ENCODE results near the gene CD160.
"Not testable (repeated sequence)": the region's sequence is repeated elsewhere in the genome, so short reads cannot be mapped to it uniquely, and the experiment has no call there.

The CD160 gene

DNA sequence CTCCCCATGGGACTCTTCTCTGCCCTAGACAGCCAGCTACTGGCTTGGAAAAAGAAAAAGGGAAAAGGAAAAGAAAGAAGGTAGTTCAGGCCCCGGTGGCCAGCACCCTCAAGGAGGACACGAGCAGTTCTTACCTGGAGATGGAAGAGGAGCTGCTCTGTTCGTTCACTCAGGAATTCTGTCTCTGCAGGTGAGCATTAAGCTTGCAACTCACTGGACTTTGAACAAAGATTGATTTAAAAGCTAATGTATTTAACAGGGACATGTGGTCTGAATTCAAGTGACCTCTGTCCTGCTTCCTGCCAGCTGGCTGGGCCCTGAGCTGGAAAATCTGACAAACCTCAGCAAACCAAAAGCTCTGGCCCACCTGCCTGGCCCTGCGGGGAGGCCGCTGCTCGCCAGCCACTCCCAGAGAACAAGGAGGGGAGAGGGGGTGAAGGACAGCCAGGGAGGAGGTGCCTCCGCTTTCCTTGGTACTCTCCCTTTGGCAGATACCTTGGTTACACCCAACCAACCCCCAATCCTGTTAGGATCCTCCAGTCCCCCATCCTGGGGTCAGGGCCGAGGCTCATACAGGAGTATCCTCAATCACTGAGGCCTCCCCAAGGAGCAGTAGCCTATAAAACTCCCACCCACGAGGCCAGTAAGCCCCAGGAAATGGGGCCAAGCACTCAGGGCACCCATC lies 12.0 kb upstream of the CD160 start, which contains the start of gene PDZK1:
Gene PDZK1, minus strand, starts transcription at position 186 of the 685 bp plus-strand sequence. CDS start 19,347 bp downstream, outside the sequence.
- intact Hi-C loops (cut with DNase I) = no loop called here
- no peak for DNase-seq

DNA sequence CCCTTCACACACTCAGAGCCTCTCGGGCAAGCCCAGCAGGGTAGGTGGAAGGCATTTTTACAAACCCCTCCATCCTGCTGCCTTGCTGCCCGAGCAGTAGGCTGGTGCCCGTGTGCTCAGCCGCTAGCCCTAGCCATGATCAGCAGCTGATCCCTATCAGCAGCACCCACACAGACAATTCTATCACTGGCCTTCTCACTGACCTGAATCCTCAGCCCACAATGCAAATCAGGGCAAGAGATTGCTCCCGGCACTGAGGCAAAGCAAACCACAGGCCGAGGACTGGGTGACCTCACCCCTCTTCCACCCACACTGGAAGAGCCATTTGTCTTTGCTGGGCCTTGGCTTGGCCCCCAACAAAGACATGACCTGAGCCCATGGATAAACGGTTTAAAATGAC lies 11.2 kb upstream of the CD160 start:
- no peak for DNase-seq
- intact Hi-C loops (cut with DNase I) = no loop called here

DNA sequence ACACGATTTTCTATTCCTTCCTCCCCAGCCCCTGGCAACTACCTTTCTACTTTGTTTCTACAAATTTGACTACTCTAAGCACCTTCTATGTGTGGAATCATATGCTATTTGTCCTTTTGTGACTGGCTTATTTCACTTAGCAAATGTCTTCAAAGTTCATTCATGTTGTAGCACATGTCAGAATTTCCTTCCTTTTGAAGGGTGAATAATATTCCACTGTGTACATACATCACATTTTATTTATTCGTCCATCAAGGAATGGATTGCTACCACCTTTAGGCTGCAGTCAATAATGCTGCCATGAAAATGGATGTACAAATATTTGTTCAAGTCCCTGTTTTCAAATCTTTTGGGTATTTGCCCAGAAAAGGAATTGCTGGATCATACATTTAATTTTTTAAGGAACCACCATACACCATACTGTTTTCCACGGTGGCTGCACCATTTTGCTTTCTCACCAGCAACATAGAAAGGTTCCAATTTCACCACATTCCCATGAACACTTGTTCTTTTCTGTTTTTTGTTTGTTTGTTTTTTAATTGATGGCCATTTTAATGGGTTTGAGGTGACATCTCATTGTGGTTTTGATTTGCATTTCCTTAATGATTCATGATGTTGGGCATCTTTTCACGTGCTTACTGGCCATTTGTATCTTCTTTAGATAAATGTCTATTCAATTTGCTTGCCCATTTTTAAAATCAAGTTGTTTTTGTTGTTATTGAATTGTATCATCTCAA lies 8.8 kb upstream of the CD160 start:
- intact Hi-C loops (cut with DNase I) = no loop called here
- no peak for DNase-seq

DNA sequence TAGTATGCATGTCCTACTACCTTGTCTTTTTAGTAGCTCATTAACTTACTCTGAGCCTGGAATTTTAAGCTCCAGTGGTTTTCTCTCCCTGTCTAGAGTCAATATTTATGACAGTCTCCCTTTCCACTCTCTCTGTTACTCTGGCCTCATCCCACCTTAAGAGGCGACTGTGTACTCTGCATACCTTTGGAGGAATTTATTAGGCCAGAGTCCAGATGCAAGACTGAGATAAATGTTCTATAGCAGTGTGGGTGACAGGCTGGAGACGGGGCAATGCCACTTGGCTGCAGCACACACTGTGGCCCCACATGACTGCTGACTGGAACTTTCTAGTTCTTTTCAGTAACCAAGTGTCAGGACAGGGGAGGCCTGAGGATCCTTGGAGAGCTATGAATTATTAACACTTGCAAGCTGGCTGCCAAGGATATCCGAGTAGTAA lies 8.1 kb upstream of the CD160 start:
- intact Hi-C loops (cut with DNase I) = no loop called here
- no peak for DNase-seq

DNA sequence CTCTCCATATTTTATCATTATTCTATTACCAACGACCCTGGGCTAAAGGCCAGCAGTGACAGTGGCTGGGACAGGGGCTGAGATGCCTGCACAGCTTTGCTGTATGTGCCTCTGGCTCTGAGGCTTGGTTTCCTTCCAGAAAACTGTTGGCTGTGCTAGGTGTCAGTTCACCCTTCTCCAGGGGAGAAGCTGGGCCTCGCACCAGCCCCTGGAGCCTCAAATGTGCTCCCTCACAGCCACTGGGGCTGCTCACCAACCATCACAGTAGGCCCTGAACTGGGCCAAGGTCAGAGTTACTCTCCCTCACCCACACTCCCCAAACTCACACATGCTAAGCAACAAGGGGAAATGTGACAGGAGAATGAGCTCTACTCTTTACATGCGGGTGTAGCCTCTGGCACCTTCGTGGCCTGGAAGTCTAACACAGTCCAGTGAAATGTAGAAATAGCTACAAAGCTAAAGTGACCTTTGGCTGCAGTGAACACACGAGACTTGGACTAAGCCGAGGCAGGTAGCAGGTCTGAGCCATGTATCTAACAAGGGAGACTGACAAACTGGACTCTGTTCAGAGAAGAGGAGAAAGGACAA lies 4.7 kb upstream of the CD160 start:
- intact Hi-C loops (cut with DNase I) = no loop called here
- DNase-seq = no peak

DNA sequence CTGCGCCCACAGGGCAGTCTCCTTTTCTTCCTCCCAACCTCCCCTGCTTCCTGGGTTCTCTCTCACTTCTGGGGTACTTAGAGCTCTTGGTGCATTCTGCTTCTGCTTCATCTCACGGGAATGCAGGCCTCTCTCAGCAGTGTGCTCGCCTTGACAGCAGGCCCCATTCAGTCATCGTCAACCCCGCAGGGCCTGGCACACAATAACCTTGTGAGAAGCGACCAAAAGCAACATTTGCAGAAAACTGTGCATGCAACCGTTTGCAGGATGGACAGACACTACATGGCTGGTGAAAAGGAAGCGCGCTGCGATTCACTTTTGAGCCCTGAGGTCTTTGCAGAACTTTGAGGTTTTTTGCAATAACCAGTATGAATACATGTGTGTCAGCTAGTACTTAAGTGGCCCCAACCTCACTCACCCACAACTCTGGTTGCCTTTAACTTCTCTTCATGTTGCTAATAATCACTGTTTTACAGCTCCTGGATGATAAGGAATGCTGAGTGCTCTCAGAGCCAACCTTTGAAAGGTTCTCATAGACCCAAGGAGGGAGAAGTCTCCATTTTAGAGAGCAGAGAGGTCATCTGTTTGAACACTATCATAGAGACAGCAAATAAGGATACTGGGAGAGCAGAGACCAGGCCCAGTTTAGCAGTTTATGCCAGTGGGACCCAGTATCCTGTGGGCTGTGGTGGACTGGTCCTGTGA lies 2.5 kb upstream of the CD160 start:
- DNase-seq = no peak
- intact Hi-C loops (cut with DNase I) = no loop called here

GRCh38 chr1:145717833-145718232 lies 1.5 kb upstream of the CD160 start:
- no peak for DNase-seq

DNA sequence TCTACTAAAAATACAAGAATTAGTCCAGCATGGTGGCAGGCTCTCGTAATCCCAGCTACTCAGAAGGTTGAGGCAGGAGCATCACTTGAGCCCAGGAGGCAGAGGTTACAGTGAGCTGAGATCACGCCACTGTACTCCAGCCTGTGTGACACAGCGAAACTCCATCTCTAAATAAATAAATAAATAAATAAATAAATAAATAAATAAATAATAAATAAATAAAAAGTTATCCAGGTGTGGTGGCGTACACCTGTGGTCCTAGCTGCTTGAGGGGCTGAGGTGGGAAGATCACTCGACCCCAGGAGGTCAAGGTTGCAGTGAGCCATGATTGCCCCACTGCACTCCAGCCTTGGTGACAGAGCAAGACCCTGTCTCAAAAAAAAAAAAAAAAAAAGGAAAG lies 834 bp upstream of the CD160 start:
- DNase-seq; intact Hi-C loops (cut with DNase I): not testable (repeated sequence)

More at GRCh38 chr1:145717833-145718232, 1.5 kb upstream of the CD160 start:
- intact Hi-C loops (cut with DNase I) = no loop called here

GRCh38 chr1:145720556-145720877 lies 1.2 kb downstream of the CD160 start:
- intact Hi-C loops (cut with DNase I) = no loop called here
- DNase-seq = no peak

- intact Hi-C loops (cut with DNase I) = no loop called here
- DNase-seq = peak; percentile 37 to 89 (median 76)
These were observed 1.8 kb downstream of the CD160 start for GRCh38 chr1:145720878-145721671.

DNA sequence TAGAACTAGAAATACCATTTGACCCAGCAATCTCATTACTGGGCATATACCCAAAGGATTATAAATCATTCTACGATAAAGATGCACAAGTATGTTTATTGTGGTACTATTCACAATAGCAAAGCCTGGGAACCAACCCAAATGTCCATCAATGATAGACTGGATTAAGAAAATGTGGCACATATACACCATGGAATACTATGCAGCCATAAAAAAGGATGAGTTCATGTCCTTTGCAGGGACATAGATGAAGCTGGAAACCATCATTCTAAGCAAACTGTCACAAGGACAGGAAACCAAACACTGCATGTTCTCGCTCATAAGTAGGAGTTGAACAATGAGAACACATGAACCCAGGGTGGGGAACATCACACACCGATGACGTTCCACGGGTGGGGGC lies 6.9 kb downstream of the CD160 start:
- DNase-seq; intact Hi-C loops (cut with DNase I): not testable (repeated sequence)

DNA sequence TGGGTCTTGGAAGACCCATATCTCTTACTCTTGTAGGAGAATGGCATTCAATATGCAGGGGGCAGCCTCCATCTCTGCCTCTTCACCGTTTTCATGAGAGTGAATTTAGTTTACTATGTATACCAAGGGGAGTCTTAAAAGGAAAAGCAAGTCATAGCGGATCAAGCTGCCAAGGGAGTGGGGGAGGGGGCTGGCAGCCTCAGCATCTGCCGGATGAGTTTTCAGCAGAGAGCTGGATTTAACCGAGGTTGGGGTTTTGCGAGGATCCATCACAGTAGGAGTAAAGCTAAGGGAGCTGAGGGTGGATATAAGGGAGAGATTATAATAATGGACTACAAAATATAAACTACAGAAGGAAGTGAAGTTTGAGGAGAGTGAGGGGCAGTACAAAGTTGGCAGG lies 9.9 kb downstream of the CD160 start:
- DNase-seq = no peak
- intact Hi-C loops (cut with DNase I) = no loop called here

DNA sequence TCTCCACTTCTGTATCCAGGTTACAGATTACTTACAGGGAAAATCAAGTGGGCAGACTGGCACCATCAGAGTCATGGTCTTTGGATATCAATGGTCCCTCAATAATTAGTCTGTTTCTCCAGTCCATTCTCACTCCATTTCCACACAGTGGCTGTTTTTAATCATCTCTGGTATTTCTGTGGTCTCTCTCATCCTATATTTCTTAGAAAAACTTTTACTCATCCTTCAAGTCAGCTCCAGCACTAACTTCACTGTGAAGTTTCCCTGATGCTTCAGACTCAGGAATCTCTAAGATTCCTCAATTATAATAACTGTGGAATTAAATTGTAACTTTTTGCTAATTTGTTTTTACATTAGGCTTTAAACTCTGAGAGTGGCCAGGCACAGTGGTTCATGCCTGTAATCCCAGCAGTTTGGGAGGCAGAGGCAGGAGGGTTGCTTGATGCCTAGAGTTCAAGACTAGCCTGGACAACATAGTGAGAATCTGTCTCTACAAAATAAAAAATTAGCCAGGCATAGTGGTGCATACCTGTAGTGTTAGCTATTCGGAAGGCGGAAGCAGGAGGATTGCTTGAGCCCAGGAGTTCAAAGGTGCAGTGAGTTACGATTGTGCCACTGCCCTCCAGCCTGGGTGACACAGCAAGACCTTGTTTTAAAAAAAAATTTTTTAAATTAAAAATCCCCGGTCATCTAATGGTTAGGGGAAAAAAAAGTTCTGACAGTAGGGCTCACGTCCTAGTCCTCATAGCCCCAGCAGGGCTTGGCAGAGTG lies 10.6 kb downstream of the CD160 start:
- DNase-seq = no peak
- intact Hi-C loops (cut with DNase I) = no loop called here

DNA sequence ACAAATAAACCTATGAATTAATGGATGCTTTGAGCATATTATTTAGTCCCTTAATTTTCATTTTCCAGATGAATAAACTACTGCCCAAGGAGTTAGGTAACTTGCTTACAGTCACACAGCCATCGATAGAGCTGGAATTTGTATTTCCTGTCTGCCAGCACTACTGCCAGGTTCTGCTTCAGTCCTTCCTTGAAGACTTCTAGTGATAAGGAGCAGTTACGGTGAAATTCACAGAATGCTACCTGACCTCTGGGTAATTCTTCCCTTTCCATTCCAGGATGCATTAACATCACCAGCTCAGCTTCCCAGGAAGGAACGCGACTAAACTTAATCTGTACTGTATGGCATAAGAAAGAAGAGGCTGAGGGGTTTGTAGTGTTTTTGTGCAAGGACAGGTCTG lies 11.2 kb downstream of the CD160 start:
- intact Hi-C loops (cut with DNase I) = no loop called here
- DNase-seq = no peak

DNA sequence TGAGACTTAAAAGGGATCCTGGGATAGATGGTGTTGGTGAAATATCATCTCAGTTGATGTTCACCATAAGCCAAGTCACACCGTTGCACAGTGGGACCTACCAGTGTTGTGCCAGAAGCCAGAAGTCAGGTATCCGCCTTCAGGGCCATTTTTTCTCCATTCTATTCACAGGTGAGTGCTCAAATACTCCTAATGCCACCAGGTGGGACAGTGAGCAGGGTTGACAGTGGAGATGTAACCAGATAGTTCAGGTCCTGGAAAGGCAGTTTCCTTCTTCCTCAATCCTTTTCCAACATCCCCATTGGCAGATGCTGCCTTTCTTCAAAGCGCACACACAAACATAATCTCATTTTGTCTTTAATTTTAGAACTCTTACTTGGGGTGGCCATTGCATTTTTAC lies 11.6 kb downstream of the CD160 start:
- DNase-seq = no peak
- intact Hi-C loops (cut with DNase I) = no loop called here

- intact Hi-C loops (cut with DNase I) = no loop called here
- DNase-seq = no peak
These were observed 16.9 kb downstream of the CD160 start for GRCh38 chr1:145736191-145736590.

DNA sequence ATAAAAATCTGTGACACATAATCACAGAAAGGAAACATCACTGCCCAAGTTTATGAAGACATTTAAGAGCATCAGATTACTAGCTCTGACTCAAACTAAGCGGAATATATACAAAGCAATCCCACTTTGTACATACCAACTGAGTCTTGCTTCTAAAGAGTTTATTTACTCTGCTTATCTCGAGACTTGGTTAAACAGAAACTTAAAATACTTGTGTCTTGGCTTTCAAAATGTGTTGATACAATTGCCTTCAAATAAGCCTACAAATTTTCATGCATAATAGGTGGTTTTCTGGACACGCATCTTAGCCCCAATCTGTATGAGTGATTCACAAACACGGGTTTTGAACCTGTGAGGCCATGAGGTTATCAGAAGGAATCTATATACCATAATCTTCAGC lies 21.0 kb downstream of the CD160 start:
- no peak for DNase-seq
- intact Hi-C loops (cut with DNase I) = no loop called here

Data from head of caudate nucleus (tissue), 42 donors.